ENCODE data around the gene CCDC12. TPM values are rescaled to one million over a fixed set of nuclear protein-coding genes. Genes with fewer than 3 reads are reported as not detected.

The CCDC12 gene
- total RNA-seq, 1 donor from 2014 or later, result 37.4 TPM

GRCh38 chr3:46926447-46926846 lies 50.1 kb downstream of the CCDC12 start:
- Mint-ChIP-seq H3K27ac (ENCODE audit: unreplicated experiment) (no peak overlapping the region), H3K4me3 (ENCODE audit: unreplicated experiment) (no peak overlapping the region), H3K4me1 (ENCODE audit: unreplicated experiment) (peaks cover 30% of the 10 kb centered on the region), H3K27me3 (ENCODE audit: unreplicated experiment) (no peaks in the 10 kb centered on the region), H3K36me3 (ENCODE audit: unreplicated experiment) (peaks cover 12% of the 10 kb centered on the region), H3K9me3 (ENCODE audit: unreplicated experiment) (no peaks in the 10 kb centered on the region)
- no peak for DNase-seq (ENCODE audit: extremely low spot score, unreplicated experiment)
- TF ChIP-seq CTCF (IDR thresholded peaks at IDR 0.05), result no peak

- Mint-ChIP-seq H3K4me1 (ENCODE audit: unreplicated experiment) (peaks cover 26% of the 10 kb centered on the region), H3K4me3 (ENCODE audit: unreplicated experiment) (no peak overlapping the region), H3K27ac (ENCODE audit: unreplicated experiment) (no peak overlapping the region), H3K27me3 (ENCODE audit: unreplicated experiment) (no peaks in the 10 kb centered on the region), H3K36me3 (ENCODE audit: unreplicated experiment) (peaks cover 15% of the 10 kb centered on the region), H3K9me3 (ENCODE audit: unreplicated experiment) (no peaks in the 10 kb centered on the region)
- no peak for TF ChIP-seq CTCF (IDR thresholded peaks at IDR 0.05)
- no peak for DNase-seq (ENCODE audit: extremely low spot score, unreplicated experiment)
Observed at GRCh38 chr3:46926039-46926438, 50.5 kb downstream of the CCDC12 start.

- Mint-ChIP-seq H3K4me3 (ENCODE audit: unreplicated experiment) (no peak overlapping the region), H3K27me3 (ENCODE audit: unreplicated experiment) (no peaks in the 10 kb centered on the region), H3K36me3 (ENCODE audit: unreplicated experiment) (peaks cover 19% of the 10 kb centered on the region), H3K9me3 (ENCODE audit: unreplicated experiment) (no peaks in the 10 kb centered on the region), H3K27ac (ENCODE audit: unreplicated experiment) (no peak overlapping the region), H3K4me1 (ENCODE audit: unreplicated experiment) (peaks cover 21% of the 10 kb centered on the region)
- no peak for DNase-seq (ENCODE audit: extremely low spot score, unreplicated experiment)
- TF ChIP-seq CTCF (IDR thresholded peaks at IDR 0.05), result no peak
Observed at GRCh38 chr3:46925585-46925934, 51.0 kb downstream of the CCDC12 start.

GRCh38 chr3:46924921-46925584 lies 51.5 kb downstream of the CCDC12 start:
- Mint-ChIP-seq H3K27ac (ENCODE audit: unreplicated experiment) (no peak overlapping the region), H3K27me3 (ENCODE audit: unreplicated experiment) (no peaks in the 10 kb centered on the region), H3K9me3 (ENCODE audit: unreplicated experiment) (no peaks in the 10 kb centered on the region), H3K4me3 (ENCODE audit: unreplicated experiment) (no peak overlapping the region), H3K4me1 (ENCODE audit: unreplicated experiment) (peaks cover 16% of the 10 kb centered on the region), H3K36me3 (ENCODE audit: unreplicated experiment) (peaks cover 24% of the 10 kb centered on the region)
- no peak for TF ChIP-seq CTCF (IDR thresholded peaks at IDR 0.05)
- no peak for DNase-seq (ENCODE audit: extremely low spot score, unreplicated experiment)

GRCh38 chr3:46923559-46924350 lies 52.8 kb downstream of the CCDC12 start:
- H3K27ac Mint-ChIP-seq (ENCODE audit: unreplicated experiment), result peak overlapping the region; percentile 50
- H3K4me3 Mint-ChIP-seq (ENCODE audit: unreplicated experiment), result no peak overlapping the region
- DNase-seq (ENCODE audit: extremely low spot score, unreplicated experiment), result no peak
- H3K4me1 Mint-ChIP-seq (ENCODE audit: unreplicated experiment), result peaks cover 7% of the 10 kb centered on the region
- H3K9me3 Mint-ChIP-seq (ENCODE audit: unreplicated experiment), result no peaks in the 10 kb centered on the region
- H3K27me3 Mint-ChIP-seq (ENCODE audit: unreplicated experiment), result no peaks in the 10 kb centered on the region
- TF ChIP-seq CTCF (IDR thresholded peaks at IDR 0.05), result peak; percentile 77
- H3K36me3 Mint-ChIP-seq (ENCODE audit: unreplicated experiment), result peaks cover 34% of the 10 kb centered on the region

Measured in osteocyte (in vitro differentiated cells).